Measurements from ENCODE around the gene VPS13C. TPM values are rescaled to one million over a fixed set of nuclear protein-coding genes. Genes with fewer than 3 reads are reported as not detected.

The VPS13C gene
- total RNA-seq, 2 donors from 2014 or later, result 55.2 to 57.2 TPM

DNA sequence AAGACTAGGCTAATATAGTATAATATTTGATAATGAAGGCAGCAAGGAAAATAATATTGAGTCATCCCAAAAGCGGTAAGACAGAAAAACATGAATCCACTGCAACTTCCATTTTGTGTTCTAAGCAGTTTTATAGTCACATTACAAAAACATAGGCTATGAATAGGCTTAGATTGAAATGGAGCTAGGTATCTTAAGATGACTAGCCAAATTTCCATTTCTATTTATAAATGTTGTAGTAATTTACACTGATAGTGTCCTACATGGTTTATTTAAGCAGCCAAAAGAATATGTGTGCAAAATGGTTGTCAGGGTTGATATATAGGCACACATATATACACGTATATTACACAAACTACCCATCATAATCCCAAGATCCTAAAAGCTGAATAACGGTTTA, 82.0 kb downstream of the VPS13C start:
- intact Hi-C loops (cut with DNase I, micrococcal nuclease), result no loop called here
- DNase-seq (no peak), ATAC-seq (no peak)

DNA sequence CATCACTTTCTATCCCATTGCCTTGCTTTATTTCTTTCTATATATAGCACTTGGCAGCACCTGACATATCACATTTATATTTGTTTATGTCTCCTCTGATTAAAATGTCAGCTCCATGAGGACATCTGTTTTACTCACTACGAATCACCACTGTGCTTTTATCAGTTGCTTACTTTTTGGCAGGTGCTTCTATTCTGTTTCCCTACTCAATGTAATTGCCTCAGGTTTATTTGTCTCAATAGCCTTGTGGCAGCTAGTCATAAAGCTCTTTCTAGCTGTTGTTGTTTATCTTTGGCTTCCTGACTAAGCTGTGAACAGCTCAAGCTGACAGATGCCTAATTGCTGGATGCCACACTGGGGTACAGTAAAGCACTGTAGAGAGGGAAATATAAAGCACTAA, 85.5 kb downstream of the VPS13C start:
- no peak for DNase-seq
- peak; percentile 80 for ATAC-seq
- intact Hi-C loops (cut with DNase I, micrococcal nuclease), result no loop called here

GRCh38 chr15:61974118-61974517, 86.1 kb downstream of the VPS13C start:
- intact Hi-C loops (cut with DNase I, micrococcal nuclease), result no loop called here
- ATAC-seq (peak; percentile 75), DNase-seq (no peak)

DNA sequence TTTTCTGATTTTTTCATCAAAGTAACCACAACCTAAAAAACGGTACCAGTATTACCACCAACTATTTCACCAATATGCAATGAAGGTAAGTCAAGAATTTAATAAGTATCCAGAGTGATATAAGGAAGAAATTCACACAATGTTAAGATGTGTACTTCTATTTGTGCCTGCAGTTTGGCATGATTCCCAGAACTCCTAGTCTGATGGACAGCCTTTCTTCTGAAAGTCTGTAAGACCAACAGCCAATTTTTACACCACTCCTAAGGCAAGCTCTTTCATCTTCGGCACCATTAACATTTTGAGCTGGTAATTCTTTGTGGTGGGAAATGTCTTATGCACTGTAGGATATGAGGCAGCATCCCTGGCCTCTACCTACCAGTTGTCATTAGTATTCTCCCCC, 108.3 kb downstream of the VPS13C start:
- ATAC-seq, result no peak
- intact Hi-C loops (cut with DNase I, micrococcal nuclease), result no loop called here

GRCh38 chr15:61946778-61947177, 113.5 kb downstream of the VPS13C start:
- intact Hi-C loops (cut with DNase I, micrococcal nuclease), result no loop called here
- DNase-seq (no peak), ATAC-seq (no peak)

More for the DNA sequence above, 108.3 kb downstream of the VPS13C start:
- no peak for DNase-seq

- no peak for DNase-seq
- ATAC-seq, result no peak
- intact Hi-C loops (cut with DNase I, micrococcal nuclease), result no loop called here
Measured at GRCh38 chr15:61943992-61944391, 116.3 kb downstream of the VPS13C start.

- ATAC-seq, result no peak
- intact Hi-C loops (cut with DNase I, micrococcal nuclease), result no loop called here
- DNase-seq, result no peak
Measured at GRCh38 chr15:61938249-61938648, 122.0 kb downstream of the VPS13C start.

DNA sequence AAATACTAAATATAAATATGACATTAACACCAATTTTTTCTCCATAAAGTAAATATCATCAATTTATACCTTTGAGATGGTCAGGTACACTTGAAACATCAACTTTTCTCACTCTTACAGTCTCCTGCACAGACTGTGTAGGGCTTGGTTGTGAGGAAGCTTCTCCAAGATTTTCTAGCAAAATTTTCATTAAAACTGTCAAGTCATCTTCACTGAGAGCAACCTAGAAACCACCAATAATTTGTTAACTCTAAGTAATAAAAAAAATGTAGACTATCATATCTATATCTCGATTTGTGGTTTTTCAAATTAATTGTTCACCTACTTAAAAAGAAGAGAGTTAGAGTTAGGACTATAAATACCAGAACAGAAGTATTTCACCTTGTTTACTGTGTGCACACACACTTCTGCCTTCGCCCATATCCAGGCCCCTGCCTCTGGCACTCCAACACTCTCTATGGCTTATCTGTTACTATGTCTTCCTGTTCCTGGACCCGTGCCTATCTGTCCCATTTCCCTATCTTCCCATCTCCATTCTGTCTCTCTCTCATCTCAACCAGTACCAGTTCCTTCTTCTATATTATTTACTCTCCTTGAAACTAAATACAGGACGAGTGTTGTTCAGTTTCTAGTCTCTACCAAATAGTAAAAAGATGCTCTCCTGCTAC, 123.6 kb downstream of the VPS13C start:
- DNase-seq, result no peak
- intact Hi-C loops (cut with DNase I, micrococcal nuclease), result no loop called here
- no peak for ATAC-seq

GRCh38 chr15:61935493-61935892, 124.8 kb downstream of the VPS13C start:
- ATAC-seq (no peak), DNase-seq (no peak)

DNA sequence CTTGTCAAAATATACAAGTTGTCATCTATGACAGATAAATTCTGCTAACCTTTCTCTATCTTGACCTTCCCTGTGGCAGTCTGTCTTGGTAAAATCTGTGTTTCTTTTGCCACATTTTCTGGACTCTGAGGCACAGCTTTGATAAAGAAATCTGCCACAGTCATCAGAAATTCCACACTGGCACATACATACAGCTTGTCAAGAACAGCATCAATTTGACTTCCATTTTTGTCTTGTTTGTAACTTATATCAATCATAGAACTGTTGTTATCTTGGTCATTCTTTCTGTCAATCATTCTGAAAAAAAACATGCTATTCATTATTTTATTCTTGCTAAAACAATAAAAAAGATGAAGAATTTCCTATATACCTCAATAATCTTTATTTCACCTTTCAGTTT, 130.8 kb downstream of the VPS13C start:
- ATAC-seq, result no peak
- DNase-seq, result no peak
- intact Hi-C loops (cut with DNase I, micrococcal nuclease), result no loop called here

More at GRCh38 chr15:61935493-61935892, 124.8 kb downstream of the VPS13C start:
- intact Hi-C loops (cut with DNase I, micrococcal nuclease), result no loop called here

DNA sequence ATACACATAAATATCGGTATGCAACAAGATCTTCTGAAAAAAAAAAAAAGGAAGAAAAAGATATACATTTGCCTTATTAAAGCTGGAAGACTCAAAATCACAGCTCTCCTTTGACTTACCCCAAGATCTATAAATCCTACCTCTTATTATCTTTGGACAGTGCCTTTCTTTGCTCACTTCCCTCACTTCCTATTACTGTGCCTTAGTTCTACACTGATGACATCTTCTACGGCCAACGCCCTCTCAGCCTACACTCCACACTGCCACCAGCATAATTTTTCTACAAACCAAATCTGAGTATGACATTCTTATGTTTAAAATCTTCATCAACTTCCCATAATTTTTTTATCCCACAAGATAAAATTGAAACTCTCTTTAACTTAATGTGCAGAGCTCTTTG, 137.1 kb downstream of the VPS13C start:
- ATAC-seq, result no peak
- intact Hi-C loops (cut with DNase I, micrococcal nuclease), result no loop called here

GRCh38 chr15:61921093-61921492, 139.2 kb downstream of the VPS13C start:
- intact Hi-C loops (cut with DNase I, micrococcal nuclease), result no loop called here
- ATAC-seq, result no peak
- no peak for DNase-seq

More for the DNA sequence above, 137.1 kb downstream of the VPS13C start:
- no peak for DNase-seq

DNA sequence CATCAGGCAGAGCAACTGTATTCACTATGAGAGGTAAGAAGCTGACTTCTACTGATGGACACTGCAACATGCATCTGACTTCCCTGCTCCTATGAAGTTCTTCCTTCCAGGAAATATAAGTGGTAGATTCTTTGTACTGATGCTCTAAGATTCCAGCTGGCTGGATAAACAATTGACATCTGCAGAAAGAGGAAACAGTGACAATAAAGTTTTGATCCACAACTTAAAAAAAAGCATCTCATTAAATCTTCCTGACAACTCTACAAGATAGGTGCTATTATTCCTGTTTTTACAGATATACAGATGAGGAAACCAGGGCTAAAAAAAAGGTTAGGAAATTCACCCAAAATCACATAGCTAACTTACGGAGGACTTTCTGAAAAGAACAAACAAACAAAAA, 142.8 kb downstream of the VPS13C start:
- intact Hi-C loops (cut with DNase I, micrococcal nuclease), result no loop called here
- DNase-seq (no peak), ATAC-seq (no peak)

- DNase-seq (no peak), ATAC-seq (no peak)
- intact Hi-C loops (cut with DNase I, micrococcal nuclease), result no loop called here
Measured at GRCh38 chr15:61916104-61916503, 144.1 kb downstream of the VPS13C start.

DNA sequence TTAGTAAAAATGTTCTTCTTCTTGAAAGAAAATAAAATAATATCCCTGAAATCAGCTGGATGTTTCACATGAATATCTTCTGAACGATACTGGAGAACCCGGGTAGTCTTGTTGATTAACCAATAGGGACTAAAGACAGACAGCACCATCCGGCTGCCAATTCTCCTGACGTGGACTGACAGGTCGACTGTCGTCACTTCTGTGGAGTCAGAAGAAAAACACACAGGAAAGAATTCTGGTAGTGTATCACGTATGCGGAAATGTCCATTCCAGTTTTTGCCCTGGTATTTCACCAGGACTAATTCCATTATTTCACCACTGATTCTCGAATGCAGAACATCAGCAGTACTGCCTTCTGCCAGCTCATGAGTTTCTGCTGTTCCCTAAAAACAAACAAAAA, 144.6 kb downstream of the VPS13C start:
- ATAC-seq (no peak), DNase-seq (no peak)
- intact Hi-C loops (cut with DNase I, micrococcal nuclease), result no loop called here

DNA sequence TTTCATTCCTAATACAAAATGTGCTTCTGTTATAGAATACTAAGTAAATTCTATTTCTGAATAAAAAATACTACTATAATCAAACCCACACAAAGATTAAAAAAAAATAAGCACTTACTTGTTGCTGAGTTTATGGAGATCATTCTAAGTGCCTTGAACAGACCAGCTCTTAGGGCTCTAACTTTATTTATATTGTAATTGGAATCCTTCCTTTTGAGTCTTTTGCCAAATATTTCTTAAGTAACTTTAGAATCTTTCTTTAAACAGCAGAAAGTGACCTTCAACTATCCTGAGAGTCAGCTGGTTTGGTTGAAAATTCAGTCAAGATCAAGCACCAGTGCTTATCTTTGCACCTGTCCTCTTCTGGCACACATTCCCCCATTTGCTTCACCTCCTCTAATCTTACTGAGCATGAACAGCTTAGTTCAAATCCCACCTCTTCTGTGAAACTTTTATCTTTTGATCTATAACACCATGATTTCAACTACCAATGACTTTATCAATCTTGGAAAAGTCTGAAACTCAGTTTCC, 149.3 kb downstream of the VPS13C start:
- intact Hi-C loops (cut with DNase I, micrococcal nuclease), result no loop called here
- no peak for ATAC-seq

GRCh38 chr15:61908241-61908640, 152.0 kb downstream of the VPS13C start:
- intact Hi-C loops (cut with DNase I, micrococcal nuclease), result no loop called here
- ATAC-seq (no peak), DNase-seq (no peak)

More for the DNA sequence above, 149.3 kb downstream of the VPS13C start:
- no peak for DNase-seq

DNA sequence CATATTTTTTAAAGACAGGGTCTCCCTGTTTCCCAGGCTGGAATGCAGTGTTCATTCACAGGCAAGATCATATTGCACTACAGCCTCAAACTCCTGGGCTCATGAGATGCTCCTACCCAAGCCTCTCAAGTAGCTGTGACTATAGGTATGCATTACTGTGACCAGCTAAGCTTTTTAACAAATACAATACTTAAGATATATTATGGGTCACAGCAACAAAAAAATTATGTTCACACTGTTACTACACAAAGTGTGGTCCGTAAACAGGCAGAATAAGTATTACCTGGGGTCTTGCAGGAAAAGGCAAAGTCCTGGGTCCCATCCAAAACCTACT, 152.5 kb downstream of the VPS13C start:
- ATAC-seq, result no peak
- no peak for DNase-seq
- intact Hi-C loops (cut with DNase I, micrococcal nuclease), result no loop called here

DNA sequence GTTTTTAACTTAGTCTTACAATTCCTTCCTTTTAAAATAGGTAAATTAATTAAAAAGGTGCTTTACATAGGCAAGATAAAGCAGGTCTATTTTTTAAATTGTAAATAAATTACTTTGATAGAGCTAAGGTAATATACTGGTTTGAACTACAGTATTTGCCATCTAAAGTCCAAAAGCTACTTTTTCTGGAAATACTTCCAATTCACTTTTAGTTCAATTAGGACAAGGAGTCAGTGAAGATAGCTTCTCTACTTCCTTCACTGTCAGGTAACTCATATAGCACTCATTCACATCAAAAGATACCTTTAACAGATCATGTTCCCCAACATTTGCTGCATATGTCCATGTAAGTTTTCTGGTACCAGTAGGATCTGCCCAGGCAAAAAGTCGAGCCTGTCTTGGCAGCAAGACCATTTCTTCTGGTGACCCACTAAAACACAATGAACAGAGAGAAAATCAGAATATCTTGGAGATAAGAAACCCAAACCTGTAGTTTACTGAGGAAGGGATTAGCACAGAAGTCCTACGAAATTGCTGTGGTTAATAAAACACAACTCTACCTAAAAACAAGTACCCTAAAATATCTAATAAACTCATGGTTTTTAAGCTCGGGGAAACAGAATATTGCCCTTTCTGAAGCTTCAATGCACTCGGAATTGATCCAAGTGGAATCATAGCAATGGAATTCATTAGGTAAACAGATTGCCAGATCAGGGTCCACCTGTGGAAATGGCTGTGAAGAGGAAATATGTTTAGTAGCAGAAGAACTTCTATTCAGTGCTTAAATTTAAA, 153.1 kb downstream of the VPS13C start:
- intact Hi-C loops (cut with DNase I, micrococcal nuclease), result no loop called here
- ATAC-seq, result no peak
- DNase-seq, result no peak

DNA sequence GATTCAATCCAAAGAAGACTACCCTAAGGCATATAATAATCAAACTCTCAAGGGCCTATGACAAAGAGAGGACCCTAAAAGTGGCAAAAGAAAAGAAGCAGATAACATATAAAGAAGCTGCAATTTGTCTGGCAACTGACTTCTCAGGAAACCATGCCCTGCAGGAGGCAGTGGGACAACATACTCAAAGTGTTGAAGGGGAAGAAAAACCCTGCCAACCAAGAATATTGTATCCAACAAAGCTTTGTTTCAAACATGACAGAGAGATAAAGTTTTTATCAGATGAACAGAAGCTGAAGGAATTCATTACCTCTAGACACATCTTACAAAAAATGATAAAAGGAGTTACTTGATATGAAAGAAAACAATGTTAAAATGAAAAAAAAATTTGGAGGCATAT, 167.1 kb downstream of the VPS13C start:
- ATAC-seq (no peak), DNase-seq (no peak)
- intact Hi-C loops (cut with DNase I, micrococcal nuclease), result no loop called here
